Measurements from ENCODE around the gene HDDC3.
"Not testable (repeated sequence)": the region's sequence is repeated elsewhere in the genome, so short reads cannot be mapped to it uniquely, and the experiment has no call there.

HDDC3 gene

DNA sequence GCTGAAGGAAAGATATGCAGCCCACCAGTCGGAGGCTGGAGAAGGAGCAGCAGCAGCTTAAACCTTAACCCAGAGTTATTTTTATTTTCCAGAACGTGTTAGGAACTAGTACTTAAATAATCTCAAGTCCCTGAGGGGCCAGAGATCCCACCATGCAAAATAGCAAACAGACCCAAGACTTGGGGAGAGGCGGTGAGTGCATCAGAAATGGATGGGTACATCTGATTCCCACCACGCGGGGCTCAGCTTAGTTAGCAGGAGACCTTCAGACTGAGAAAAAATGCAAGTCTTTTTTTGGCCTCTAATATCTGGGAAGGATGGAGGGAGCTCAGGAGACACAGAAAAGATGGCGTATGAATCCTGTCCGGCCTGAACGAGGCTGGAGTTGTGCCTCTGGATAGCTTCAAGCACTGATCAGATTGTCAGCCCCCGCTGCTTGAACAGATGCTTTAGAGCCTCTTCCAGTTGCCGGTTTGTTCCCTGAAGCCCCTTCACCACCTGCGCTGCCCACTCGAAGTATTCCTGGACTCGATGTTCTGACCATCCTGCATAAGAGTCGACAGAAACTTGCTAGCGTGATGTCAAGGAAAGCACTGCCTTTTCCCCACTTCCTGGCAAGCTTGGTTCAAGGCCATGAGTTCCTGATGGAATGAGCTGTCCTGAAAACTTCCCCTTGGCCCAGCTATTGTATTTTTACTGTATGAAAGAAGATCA lies 1.3 kb downstream of the HDDC3 start:
- no peak for DNase-seq (ENCODE audit: low spot score)

DNA sequence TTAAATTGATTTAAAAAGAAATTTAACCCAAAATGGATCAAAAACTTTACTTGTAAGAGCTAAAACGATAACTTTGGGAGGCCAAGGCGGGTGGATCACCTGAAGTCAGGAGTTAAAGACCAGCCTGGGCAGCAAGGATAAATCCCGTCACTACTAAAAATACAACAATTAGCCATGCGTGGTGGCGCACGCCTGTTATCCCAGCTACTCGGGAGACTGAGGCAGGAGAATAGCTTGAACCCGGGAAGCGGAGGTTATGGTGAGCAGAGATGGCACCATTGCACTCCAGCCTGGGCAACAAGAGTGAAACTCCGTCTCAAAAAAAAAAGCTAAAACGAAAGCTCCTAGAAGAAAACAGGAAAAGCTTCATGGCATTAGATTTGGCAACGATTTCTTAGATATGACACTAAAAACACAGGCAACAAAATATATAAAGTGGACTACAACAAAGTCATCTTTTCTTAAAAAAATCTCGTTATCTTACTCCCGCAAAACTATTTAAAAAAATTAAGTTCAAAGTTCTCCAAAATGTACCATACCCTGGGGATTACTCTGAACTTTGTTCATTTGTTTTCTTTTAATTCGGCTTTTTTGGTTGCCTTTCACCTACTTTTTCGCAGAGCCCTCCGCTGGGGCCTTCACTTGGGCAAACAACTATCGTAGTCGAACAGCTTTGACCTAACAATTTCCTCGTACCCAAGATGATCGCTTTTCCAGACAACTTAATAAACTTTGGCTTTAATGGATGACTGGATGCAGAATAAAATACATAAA lies 2.9 kb downstream of the HDDC3 start:
- DNase-seq (ENCODE audit: low spot score): no peak

DNA sequence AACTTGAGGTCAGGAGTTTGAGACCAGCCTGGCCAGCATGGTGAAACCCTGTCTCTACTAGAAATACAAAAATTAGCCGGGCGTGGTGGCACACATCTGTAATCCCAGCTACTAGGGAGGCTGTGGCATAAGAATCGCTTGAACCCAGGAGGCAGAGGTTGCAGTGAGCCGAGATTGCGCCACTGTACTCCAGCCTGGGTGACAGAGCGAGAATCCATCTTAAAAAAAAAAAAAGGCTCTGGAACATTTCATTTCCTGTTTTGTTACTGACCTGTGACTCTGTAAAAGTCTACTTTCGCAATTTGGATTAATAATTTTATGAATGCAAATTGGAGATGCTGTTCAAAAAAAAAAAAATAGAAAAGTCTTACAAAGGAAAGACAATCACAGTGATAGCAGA lies 4.2 kb downstream of the HDDC3 start:
- DNase-seq (ENCODE audit: low spot score): not testable (repeated sequence)

DNA sequence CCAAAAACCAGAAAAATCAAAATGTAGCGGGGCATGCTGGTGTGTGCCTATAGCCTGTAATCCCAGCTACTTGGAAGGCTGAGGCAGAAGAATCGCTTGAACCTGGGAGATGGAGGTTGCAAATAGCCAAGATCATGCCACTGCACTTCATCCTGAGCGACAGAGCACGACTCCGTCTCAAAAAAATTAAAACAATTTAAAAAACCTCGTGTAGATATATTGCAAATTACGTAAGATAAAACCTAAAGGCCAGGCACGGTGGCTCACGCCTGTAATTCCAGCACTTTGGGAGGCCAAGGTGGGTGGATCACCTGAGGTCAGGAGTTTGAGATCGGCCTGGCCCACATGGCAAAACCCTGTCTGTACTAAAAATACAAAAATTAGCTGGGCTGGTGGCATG lies 5.6 kb downstream of the HDDC3 start:
- DNase-seq (ENCODE audit: low spot score): not testable (repeated sequence)

DNA sequence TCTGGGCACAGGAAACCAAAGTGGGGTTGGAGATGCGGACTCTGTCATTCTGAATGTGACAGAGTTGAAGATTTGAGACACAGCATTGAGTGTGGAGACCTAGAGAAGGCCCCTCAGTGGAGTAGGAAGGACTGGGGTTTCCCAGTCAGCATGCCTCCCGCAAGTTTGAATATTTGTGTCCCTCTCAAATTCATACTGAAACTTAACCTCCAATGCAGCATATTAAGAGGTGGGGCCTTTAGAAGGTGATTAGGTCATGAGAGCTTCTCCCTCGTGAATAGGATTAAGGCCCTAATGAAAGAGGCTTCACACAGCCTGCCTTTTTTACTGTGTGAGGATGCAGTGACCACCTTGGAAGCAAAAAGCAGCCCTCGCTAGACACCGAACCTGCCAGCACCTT lies 8.0 kb downstream of the HDDC3 start:
- no peak for DNase-seq (ENCODE audit: low spot score)

DNA sequence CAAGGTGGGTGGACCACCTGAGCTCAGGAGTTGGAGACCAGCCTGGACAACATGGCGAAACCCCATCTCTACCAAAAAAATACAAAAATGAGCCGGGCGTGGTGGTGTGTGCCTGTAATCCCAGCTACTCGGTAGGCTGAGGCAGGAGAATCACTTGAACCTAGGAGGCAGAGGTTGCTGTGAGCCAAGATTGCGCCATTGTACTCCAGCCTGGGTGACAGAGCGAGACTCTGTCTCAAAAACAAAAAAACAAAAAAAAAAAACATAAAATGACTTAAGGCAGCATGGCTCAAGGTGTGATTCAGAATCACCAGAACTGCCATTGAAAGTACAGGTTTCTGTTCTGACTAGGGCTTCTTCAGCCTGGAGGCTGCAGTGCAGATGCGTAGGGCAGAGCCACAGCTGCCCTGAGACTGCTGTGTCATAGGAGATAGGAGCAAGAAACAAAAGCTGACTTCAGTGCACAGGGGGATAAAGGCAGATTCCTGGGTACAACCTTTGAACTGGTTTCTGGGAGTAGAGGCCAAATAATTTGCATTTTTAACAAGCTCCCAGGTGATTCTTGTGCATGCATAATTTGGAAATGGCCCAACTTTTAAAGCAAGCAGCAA lies 9.5 kb downstream of the HDDC3 start:
- DNase-seq (ENCODE audit: low spot score): not testable (repeated sequence)

DNA sequence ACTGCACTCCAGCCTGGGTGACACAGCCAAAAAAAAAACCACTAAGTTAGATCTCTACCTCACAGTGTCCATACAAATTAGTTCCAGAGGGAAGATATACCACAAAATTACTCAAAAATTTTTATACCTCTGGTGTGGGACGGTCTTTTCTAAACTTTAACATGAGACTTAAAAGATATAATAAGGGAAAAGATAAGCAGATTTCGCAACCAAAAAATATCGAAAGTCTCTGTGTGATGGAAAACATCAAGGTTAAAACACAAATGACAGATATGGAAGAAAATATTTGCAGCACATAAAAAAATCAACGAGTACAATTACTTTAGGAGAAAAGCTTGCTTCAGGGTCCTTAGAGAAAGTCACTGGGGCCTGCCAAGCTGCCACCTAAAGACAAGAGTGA lies 10.5 kb downstream of the HDDC3 start:
- DNase-seq (ENCODE audit: low spot score): no peak

DNA sequence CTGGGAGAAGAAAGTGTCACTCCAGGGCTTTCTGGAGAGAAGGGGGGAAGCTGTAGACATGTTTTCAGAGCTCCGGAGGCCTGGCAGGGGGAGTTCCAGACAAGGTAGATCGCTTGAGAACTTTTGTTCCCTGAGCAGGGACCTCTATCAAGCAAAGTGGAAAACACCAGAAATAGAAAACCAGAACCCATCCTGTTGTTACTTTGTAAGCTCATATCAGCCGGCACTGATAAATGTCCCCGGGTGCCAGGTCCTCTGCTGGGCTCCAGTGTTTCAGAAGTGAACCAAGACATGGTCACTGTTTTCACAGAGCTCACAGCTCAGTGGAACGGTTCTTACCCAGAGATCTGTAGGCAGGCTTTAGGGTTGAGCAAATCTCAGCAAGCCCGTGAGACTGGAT lies 13.5 kb downstream of the HDDC3 start:
- DNase-seq (ENCODE audit: low spot score): no peak

DNA sequence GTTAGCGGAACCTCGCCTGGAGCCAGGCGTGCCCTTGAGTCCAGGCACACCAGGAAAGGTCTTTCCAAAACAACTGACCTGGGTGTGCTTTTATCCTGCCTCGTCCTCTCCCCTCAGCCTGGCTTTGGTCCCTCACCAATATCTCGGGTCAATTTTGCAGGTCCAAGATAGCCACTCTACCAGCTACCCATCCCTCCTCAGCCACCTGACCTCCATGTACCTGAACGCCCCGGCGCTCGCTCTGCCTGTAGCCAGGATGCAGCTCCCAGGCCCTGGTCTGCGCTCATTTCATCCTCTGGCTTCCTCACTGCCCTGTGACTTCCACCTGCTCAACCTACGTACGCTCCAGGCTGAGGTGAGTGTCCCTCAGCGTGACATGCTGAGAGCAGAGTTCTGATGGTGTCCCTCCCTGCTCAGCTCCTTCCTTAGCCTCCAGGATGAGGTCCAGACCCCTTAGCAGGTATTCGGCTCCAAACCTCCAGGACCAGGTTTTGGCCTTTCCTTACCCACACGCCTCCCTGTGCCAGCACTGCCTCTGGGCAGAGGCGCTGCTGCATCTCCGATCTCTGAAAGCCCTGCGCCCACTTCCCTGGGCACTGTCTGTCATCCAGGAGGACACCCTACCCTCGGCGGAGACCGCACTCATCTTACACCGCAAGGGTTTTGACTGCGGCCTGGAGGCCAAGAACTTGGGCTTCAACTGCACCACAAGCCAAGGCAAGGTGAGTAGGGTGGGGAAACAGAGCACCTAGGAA lies 14.1 kb downstream of the HDDC3 start:
- no peak for DNase-seq (ENCODE audit: low spot score)

DNA sequence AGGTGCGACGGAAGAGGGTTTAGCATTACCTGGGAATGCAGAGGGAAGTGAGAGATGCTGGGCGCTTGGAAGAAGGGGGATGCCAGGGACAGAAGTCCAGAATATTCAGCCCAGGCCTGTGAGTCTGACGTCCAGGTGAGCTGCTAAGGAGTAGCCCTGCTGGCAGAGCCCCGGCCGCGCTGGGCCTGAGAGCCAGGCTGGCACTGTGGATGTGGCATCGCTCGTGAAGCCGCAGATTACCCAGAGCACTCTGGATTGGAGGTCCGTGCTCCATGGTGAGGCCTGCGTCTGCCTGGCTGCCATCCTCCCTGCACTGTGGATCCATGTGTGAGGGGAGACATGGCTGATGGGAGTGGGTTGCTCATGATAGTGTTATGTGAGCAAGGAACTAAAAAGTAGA lies 14.8 kb downstream of the HDDC3 start:
- no peak for DNase-seq (ENCODE audit: low spot score)

DNA sequence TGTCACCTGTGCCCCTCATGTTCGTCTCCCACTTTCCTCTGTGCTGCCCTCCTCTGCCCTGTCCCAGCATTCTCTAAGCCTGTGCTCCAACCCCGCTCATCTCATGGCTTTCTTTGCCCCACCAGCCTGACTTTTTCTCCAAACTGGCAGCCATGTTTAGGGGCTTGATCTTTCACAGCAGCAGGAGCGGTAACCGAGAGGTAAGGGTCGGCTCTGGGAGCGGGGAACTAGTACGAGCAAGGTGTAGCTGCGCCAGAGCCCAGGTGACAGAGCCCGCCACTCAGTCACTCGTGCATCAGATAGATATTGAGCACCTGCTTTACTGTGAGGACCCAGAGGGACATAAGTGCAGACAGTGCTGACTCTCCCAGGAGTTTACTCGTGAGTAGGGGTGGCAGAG lies 15.9 kb downstream of the HDDC3 start:
- no peak for DNase-seq (ENCODE audit: low spot score)

DNA sequence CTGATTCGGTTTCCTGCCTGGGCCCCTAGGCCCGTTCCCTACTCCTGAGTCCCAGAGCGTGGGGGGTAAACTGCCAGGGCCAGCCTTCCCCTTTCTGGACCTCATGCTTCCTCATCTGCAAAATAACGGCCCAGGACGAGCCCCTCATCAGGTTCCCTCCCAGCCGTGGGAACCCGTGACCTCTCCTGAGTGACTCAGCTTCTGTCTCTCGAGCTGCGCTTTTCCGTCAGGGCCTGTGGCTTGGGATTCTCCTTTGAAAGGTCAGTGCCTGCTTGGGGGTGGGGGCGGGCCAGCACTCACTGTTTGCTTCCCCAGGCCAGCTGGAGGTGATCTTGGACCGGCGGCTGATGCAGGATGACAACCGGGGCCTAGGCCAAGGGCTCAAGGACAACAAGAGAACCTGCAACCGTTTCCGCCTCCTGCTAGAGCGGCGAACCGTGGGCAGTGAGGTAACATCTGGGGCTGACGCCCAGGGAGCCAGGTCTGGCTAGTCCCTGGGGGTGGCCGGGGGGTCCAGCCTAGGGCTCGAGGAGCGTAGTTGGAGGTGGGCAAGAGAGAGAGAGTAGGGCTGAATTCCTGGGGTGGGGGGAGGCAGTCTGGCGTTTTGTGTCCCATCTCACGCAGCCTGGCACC lies 16.4 kb downstream of the HDDC3 start:
- DNase-seq (ENCODE audit: low spot score): no peak

DNA sequence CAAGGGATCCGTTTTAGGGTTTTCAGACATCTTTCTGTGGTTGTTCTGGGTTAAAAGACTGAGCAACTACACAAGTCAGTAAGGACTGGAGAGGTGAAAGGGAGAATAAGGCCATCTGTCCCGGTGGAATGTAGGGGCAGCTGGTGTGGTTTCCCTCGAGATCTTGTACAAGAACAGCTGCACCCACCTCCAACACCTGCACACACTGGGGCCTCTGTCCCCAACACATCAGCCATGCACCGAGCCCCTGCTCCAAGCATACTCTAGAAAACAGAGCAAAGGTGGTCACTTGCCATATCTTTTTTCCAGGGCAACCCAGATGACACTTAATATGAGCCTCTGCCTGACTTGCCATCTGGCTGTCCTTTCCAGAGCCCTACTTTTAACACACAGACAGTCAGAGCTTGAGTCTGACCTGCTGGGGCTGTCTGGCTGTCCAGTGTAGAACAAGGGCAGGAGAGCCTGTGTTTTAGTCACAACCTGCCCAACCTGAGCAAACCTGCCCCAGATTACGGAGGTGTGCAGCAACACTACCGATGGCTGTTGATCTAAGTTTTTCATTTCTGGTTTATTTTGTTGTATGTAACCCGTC lies 17.0 kb downstream of the HDDC3 start:
- DNase-seq (ENCODE audit: low spot score): no peak

DNA sequence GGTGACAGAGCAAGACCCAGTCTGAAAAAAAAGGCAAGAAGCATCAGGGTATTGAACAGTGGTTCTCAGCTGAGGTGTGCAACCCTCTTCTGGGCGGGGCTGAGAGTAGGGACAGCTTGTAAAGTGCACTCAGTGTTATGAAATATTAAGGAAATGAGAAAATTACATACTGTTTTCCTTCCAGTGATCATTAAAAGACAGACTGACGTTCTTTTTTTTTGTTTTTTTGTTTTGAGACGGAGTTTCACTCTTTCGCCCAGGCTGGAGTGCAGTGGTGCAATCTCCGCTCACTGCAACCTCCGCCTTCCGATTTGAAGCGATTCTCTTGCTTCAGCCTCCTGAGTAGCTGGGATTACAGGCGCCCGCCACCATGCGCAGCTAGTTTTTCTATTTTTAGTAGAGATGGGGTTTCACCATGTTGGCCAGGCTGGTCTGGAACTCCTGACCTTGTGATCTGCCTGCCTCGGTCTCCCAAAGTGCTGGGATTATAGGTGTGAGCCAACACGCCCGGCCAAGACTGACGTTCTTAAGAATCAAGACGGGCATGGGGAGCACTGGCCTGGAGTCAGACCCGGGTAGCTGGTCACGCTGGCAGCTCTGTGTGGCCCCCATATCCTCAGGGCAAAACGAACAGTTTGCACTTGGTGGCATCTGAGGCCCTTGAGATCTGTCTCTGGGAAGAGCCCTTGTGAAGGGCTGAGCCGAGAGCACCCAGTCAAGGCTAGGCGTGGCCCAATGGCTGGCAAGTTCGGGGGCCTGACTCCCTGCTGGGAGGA lies 17.9 kb downstream of the HDDC3 start:
- no peak for DNase-seq (ENCODE audit: low spot score)

DNA sequence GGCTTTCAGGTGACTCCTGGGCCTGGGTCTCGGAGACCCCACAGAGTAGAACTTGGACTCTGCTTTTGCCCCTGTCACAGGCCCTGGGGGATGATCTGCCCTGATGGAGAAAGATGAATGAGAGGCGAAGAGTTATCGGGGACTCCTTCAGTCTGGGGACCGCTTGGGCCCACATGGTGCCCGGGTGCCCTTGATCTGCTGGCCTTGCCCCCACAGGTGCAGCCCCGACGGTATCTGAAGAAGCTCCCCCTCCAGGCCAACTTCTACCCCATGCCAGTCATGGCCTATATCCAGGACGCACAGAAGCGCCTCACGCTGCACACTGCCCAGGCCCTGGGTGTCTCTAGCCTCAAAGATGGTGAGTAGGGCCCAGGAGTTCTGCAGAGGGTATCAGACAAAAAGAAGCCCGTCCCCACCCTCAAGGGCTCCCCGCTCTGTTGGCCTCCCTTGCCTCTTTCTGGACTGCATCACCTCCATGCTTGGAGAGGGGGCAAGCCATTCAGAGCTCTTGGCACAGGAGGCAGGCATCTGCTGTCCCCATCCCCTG lies 18.9 kb downstream of the HDDC3 start:
- no peak for DNase-seq (ENCODE audit: low spot score)

DNA sequence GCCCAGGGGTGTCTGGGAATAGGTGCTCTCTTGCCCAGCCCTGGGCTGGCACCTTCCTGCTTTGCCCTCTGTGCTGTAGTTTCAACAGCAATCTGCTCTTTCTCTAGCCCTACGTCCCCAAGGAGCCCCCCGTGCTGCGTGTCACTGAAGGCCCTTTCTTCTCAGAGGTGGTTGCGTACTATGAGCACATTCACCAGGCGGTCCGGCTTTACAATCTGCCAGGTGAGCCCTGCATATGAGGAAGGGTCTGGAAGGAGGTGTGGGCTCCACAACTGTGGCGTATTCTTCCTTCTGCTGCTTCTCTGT lies 19.6 kb downstream of the HDDC3 start:
- no peak for DNase-seq (ENCODE audit: low spot score)

DNA sequence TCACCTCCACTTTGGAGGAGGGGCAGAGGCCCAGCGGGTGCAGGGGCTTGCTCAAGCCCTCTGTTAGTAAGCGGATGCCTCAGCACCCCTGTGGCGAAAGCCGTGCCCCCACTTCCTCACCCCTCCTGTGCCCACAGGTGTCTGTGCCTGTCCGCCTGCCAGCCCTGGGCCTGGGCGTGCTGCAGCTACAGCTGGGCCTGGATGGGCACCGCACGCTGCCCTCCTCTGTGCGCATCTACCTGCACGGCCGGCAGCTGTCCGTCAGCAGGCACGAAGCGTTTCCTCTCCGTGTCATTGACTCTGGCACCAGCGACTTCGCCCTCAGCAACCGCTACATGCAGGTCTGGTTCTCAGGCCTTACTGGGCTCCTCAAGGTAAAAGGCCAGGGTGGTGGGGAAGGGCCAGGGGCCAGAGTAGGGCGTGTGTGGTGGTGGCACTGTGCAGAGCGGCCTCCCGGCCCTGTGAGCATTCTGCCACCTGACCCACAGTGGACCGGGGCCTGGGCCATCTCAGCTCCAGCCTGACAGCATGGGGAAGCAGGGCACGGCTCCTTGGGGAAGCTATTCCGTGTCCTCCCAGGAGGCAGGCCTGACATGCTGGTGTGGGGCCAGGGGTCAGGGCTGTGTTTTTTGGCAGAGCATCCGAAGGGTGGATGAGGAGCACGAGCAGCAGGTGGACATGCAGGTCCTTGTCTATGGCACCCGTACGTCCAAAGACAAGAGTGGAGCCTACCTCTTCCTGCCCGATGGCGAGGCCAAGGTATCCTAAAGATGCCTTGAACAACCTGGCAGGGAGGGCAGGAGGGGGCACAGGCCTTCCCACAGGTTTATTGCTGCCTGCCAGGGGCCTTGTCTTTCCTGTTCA lies 20.2 kb downstream of the HDDC3 start:
- DNase-seq (ENCODE audit: low spot score): no peak

DNA sequence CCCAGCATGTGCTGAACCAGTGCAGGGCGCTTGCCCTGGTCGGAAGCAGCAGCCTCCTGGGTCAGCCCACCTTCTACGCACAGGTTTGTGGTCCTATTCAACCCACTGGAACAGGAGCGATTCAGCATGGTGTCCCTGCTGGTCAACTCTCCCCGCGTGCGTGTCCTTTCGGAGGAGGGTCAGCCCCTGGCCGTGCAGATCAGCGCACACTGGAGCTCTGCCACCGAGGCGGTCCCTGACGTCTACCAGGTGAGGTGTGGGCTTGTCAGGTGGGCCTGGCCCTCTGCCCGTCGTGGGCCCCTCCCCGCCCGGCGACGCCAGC lies 21.1 kb downstream of the HDDC3 start:
- no peak for DNase-seq (ENCODE audit: low spot score)

DNA sequence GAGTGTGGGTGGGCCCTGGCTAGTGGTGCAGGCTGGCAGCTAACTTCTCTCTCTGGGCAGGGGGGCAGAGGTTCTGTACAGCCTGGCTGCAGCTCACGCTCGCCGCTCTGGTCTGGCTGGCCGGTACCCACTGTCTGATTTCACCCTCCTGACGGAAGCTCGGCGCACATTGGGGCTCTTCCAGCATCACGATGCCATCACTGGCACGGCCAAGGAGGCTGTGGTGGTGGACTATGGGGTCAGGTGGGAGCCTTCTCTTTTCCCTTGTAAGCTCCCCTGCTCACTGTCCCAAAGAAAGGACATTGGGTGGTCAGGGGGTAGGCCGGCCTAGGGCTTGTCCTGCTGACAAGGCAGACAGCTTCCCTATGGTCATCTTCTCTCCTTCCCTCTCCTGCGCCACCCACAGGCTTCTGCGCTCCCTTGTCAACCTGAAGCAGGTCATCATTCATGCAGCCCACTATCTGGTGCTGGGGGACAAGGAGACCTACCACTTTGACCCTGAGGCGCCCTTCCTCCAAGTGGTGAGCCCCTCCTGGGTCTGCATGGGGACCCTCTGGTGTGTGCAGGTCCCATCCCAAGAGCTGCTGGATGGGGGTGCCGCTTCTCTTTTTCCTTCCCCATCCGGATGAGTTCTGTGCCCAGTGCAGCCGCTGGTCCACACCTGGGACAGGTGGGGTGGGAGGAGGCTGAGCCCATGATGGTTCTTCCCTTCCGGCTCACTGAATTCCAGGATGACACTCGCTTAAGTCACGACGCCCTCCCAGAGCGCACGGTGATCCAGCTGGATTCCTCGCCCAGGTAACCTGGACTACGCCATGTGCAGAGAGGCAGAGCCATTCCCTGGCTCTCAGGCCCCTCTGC lies 21.7 kb downstream of the HDDC3 start:
- no peak for DNase-seq (ENCODE audit: low spot score)
